Glomerular visceral epithelial cell (primary cell): ENCODE results near the gene SLC13A5.
"Not testable (repeated sequence)": the region's sequence is repeated elsewhere in the genome, so short reads cannot be mapped to it uniquely, and the experiment has no call there.

Source experiments
- DNase-seq: peaks from one replicate; pipeline ENCODE4 v3.0.0-alpha.2; 2016; ENCODE audit errors: extremely low spot score

Gene SLC13A5

DNA sequence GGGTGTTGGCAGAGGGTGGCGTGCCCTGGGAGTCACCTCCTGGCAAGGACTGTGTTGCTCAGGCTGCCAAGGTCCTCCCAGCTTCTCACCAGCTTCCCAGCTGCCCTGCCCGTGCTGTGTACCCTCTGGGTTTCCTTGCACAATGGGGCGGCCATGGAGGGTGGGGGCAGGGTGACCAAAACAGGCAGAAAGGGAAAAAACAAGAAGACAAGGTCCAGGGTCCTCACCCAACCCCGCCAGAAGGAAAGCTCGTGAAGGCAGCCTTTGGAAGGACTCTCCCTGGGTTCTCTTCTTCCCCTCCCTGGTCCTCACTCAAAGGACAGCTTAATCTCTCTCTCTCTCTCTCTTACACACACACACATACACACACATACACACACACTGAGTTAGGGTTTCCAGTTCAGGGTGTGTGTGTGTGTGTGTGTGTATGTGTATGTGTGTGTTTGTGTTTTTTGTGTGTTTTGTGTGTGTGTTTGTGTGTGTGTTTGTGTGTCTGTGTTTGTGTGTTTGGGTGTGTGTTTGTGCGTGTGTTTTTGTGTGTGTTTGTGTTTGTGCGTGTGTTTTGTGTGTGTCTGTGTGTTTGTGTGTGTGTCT lies 2.0 kb downstream of the SLC13A5 start:
- DNase-seq = no peak

DNA sequence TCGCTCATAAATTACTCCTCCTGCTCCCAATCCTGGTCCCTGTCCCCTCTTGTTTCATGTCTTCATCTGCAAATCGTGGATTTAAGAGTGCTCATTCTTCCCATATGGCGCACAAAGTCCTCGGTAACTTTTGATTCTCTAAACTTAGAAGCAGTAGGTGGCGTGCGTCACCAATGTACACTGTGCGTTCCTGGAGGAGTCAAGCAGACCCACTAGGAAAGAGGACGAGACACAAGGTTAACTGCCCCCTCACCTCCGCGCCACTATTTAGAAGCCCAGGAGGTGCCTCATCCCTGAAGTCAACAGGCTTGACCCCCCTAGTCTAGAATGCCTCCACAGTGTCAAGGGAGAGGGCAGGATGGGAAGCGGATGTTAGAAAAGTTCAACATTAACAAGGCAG lies 2.9 kb downstream of the SLC13A5 start:
- DNase-seq = no peak

DNA sequence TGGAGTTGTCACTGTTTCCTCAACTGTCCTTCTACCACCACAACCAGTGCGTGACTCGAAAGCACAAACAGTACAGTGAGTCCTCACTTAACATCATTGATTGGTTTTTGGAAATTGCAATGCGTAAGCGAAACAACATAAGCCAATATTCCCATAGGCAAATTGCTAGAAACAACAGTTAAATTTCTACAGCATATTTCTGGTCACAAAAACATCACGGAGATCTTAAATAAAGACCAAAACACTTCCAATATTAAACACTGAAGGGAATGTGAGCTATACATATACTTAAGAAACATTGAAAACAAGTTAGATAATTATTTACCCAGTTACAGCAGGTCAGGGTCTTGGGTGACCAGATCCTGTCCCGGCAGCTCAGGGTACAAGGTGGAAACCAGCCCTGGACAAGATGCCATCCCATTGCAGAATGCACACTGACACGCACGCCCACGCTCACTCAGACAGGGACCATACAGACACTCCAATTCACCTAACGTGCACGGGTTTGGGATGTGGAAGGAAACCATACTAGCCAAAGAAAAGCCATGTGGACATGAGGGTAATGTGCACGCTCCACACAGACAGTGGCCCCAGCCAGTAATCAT lies 4.7 kb downstream of the SLC13A5 start:
- no peak for DNase-seq

DNA sequence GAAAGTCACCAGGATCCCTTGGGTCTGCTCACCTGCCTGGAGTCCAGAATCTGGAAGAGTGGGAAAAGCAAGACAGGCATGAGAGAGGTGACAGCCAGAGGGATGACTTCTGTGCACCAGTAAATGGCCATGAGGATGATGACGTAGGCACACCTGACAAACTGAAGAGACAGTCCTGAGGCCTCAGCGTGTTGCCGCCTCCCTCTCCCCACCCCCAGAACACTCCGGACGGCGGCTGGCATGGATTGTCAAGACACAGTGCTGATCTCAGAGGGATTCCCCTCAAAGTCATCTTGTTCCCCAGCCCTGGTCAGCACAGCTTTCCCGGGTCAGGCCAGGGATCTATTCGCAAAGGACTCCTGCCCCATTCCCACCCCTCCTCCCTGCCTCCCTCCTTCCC lies 6.2 kb downstream of the SLC13A5 start:
- DNase-seq = no peak

DNA sequence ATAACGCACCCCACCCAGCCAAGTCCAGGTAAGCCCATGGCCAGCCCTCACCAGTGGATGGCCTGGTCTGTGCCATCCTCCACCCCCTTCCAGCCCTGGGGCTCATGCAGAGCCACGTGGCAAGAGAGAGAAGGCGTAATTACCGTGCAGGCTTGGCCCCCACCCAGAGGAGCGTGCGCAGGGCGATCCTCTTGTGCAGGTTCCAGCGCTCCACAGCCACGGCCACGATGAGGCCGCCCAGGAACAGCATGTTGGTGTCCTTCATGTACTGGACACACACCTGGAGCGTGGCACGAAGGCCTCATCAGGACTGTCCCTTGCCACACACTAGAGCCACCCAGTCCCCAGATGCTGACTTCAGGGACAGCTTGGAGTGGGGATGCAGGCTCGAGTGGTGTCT lies 6.7 kb downstream of the SLC13A5 start:
- no peak for DNase-seq

DNA sequence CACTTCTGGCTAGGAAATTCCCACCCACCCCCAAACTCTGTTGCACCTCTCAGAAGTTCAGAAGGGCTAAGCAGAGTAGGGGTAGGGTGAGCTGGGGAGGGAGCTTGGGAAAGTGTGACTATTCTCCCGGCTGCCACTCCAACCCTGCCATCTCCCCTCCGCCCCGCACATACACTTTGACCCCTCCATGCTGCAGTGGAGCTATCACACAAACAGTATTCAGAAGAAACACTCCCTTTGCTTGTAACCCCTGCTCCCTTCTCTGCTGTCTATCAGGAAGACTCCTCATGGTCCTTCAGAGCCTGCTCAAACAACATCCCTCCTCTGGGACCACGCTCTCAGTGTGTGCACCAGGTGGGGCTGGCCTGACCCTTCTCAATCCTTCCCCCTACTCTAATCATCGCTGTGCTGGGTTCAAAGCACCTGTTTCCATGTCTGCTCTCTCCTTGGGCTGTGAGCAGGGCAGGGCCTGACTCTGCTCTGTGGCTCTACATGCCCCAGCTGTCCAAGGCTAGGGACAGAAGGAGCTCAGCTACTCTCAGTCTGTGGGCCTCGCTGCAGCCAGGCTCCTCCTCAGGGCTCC lies 8.6 kb downstream of the SLC13A5 start:
- no peak for DNase-seq

DNA sequence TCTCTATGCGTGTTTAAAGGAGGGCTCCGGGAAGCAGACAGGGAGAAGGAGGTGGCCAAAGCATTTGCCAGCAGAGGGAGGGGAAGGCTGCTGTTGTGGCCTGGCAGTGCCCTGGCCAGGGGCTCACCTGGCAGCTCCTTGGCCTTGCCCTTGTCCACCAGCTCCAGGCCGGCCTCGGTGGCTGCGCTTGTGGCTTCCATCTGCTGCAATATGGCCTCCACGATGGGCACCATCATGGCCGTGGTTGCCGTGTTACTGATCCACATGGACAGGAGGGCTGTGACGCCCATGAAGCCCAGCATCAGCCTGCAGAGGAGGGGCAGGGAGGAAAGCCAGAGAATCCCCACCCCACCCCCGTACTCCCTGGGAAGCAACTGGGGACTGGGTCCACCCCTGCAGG lies 9.4 kb downstream of the SLC13A5 start:
- no peak for DNase-seq

DNA sequence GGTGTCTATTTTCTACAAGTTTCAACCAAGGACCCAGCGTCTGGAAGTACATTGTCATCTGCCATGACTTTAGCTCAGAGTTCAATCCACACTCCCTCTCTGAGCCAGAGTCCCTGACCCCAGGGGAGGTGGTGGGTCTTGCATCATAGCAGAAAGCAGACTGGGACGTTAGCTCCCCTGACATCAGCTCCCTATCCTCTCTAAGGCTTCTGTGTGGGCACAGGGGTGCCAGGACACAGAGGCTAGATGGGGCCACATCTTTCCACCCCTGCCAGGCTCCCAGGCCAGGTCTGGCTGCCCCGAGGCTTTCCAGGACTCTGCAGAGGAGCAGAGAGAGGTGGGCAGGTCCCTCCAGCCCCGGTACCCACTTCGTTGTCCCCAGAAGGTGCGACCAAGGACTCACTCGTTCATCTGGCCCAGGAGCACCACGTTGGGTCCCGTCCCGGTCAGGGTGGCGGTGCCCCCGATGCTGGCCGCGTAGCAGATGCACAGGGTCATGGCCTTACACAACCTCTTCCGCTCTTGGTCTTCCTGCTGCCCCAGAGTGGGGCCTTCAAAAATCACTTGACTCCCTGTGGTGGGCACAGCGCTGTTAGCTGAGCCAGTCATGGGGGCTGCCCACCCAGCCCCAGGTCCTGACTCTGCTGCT lies 10.5 kb downstream of the SLC13A5 start:
- DNase-seq = no peak

DNA sequence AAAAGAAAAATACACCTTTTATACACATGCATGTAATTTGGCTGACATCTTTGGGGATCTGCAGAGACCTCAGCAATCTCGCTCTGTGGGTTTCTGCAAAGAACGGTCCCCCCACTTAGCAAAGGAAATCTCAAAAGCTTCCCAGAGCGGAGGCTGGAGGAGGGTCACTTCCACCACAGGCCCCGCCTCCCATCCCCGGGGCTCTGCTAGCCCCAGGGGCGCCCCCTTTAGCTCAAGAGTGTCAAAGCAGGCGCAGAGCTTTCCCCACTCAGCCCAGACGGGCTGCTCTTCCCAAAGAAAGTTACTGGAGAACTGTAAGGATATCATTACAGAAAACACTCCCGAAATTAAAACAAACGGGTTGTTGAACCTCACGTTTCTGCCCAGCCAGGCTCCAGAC lies 11.4 kb downstream of the SLC13A5 start:
- no peak for DNase-seq

DNA sequence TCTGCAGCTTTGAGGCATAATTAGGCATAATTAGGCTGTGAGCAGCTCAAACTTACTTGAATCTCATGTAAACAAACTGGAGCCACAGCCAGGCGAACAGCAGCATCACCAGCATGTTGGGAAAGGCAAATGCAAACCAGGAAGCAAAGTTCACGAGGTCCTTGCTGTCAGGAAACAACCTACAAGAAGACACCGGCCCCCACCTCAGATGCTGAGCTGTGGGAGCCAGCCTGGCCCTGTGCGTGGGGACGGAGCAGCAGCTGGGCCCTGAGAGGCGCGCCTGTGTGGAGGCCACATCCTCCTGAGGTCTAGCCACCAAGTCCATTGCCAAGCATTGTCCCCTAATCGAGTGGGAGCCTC lies 12.2 kb downstream of the SLC13A5 start:
- no peak for DNase-seq

DNA sequence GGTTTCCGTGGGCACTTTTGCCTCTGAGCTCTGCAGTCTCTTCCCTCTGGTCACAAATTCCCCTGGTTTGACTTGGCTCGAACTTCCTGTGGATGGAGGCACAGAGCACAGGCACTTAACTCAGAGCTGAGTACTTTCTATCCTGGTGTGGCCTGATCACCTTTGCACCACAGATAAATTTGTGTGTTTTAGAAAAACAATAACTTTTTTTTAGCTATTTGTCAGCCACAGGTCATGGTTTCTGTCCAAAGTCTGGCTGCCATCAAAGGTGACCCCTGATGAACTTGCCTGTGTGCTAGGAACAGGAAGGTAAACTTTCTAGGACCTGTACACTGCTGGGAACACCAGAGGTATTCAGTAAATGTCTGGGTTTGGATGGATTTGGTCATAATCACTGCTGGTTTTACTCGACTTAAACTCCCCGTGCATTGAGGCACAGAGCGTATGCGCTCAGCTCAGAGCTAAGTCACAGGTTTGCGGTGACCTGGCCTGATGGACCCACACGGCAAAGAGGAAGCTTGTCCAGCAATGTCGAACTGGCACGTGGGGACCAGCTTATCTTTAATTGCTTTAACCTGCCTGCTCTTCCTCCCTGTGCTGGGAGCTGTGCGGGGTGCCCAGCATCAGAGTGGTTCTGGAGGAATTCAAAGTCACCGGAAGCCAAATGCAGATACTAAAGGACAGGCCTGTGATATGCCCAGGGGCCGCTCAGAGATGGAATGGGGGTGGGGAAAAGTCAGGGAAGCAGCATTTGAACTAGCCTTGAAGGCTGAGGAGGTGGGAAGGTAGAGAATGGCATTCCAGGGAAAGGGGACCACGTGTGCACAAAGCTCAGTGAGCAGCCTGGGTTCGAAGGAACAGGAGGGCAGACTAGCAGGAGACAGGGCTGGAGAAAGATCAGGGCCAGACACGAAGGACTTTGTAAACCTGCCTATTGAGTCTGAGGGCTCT lies 12.9 kb downstream of the SLC13A5 start:
- no peak for DNase-seq

DNA sequence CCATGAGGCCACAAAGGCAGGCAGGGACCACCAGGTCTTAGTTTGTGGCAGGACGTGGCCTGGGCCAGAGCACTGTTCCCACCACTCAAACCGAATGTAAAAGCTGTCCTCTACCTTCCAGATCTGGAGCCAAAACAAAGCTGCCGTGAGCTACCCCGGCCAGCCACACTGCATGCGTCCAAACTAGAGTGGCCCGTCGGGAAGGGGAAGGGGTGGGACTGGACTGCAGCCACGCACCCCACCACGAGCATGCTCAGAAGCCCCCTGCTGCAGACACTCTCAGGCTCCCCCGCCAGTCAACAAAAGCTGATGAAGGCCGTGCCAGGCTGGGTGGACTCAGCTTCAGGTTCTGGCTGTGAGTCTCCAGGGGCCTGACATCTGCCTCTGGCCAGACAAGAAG lies 15.2 kb downstream of the SLC13A5 start:
- no peak for DNase-seq

DNA sequence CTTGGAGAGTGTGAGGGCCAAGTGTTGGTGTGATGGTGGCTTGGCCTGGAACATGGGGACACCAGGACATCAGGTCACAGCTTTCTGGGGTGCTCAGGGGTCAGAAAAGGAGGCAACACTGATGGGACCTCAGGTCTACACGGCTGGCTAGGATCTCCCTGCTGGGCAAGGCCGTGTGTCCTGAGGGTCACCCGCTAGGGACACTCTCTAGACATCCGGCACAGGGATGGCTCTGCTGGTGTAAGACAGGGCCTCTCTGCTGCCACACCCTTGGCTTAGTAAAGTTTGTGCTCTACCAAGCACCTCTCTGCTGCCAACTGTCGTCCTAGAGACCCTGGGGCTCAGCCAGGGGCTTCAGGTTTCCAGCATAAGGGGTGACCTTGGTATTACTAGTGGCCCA lies 16.3 kb downstream of the SLC13A5 start:
- DNase-seq = no peak

DNA sequence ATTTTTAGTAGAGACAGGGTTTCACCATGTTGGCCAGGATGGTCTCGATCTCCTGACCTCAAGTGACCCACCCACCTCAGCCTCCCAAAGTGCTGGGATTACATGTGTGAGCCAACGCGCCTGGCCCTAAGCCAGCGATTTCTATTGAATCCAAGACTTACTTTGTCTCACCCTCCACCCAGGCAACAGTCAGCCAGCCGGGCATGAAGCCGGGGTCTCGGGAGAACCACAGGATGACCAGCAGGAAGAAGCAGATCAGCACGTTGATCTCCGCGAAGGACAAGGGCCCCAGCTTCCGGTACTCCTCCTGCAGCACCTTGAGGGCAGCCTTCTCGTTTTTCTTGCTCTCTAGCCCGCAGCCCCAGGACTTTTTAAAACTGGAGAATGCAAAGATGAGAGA lies 17.6 kb downstream of the SLC13A5 start:
- no peak for DNase-seq

DNA sequence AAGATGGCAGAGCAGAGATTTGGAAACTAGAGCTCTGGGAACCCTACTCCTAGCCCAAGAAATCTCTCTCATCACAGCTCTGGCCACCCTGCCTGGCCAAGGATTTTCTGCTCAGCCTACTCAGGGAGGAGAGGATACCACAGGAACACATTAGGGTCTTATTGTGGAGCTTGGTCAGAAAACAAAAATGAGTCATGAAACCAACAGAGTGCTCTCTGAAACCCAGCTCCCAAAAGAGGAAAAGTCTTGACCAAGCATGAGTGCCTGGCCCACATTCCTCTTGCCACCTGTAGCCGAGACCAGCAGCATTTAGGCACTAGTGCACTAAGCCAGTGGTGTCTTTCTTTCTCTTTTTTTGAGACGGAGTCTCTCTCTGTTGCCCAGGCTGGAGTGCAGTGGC lies 18.1 kb downstream of the SLC13A5 start:
- DNase-seq = no peak

DNA sequence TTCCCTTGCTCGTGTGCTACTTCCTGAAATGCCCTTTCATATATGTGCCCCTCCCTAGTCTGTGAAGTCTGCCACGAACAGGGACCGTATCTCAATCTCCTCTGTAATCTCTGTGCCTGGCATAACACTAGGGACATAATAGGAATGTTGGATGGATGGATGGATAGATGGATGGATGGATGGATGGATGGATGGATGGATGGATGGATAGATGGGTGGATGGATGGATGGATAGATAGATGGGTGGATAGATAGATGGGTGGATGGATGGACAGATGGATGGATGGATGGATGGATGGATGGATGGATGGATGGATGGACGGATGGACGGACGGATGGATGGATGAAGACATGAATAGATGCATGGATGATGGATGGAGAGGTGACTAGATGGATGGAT lies 21.2 kb downstream of the SLC13A5 start:
- DNase-seq = not testable (repeated sequence)

DNA sequence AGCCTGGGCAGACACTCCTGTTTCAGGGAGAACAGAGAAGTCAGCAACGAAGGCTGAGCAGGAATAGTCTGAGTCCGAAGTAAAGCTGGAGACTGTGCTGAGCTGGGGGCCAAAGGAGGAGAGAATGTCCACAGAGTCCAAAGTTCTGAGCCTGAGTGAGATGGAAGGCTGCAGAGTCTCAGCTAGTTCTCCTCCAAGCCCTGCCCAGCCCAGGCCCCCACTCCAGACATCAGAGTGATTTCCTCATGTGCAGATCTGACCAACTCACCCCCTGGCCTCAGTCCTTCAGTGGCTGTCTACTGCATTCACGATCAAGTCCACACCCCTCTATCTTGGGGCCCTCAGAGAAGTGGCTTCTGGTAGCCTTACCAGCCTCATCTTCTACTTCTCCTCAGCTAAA lies 21.6 kb downstream of the SLC13A5 start:
- no peak for DNase-seq

DNA sequence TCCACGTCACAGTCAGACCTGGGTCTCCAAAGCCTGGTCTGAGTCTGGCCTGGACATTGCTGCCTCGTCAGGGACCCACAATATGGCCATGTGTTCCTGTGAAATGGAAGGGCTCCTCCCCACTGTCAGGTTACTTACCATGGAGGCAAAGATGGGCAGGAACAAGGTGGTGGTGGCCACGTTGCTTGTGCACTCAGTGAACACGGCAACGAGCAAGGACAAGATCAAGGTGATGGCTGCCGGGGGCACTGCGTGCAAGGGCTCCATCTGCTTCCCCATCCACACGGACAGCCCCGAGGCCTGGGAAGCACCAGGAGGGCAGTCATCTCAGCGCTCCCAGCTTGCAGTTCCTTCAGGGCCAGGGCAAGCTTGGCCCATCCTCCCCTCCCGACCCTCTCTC lies 22.5 kb downstream of the SLC13A5 start:
- no peak for DNase-seq

DNA sequence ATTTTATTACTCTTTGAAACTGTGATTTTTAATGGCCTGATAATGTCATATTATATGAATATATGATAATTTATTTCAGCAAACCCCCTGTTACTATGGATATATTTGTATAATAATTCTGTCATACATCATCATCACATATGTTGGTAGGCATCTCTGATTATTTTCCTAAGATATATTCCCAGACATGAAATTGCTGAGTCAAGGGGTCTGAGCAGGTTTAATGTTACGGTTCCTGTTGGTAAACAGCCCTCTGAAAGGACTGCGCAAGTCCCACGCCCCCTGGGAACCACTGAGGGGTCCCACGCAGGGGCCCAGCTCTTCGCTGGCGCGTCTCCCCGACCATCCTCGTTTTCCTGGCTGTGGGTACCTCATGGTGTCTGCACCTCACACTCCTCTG lies 24.2 kb downstream of the SLC13A5 start:
- no peak for DNase-seq

DNA sequence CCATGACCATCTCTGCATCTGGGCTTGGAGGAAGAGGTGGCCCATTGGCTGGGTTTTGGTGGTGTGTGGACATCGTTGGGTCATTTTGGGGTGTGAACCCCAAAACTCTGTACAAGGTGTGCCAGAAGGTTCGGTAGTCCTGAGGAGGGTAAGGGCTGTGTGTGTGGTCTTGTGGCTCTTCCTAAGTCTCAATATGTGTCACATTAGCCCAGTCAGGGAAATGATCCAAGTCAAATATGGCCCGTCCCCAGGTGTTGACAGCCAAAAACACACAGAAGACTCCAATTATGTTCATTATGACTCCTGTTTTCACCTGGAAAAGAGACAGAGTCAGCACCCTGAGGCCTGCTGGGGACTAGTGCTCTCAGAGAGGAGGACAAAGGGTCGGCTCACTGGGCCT lies 27.1 kb downstream of the SLC13A5 start:
- no peak for DNase-seq

DNA sequence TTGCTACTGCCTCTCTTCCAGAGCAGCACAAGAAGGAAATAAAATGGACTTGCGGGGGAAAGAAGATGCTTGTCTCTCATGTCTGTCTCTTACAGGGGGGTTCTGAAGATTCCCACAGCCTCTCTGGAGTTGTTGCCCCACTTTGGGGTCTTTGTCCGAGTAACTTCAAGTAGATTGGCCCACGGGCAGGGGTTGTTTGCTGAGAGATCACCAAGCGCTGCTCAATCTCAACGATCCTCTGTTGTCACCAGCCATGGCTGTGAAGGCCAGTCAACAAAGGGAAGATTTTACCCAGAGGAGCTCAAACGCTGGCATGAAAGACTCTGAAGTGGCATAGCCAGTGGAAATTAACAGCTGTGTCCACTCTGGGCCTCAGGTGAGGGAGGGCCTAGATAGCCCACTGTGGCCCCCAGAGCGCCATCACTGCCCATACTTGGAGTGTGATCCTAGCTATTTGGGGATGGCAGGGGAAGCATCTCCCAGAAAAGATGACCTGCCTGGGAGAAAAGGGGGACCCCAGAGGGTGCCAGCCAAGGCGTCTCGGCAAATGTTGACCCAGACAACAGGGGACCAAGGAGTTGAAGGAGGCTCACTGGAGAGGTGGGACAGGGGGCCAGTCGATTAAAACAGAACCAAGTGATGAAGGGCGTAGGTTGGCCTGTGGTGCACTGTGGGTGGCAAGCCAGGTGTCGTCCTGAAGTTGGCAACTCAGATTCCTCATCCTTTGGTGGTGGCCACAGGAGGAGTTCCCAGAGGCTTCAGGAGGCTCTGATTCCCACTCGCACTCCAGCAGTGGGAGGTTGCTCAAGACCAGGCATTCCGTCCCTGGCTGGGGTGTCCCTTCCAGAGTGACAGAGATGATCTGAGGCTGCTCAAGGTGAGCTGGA lies 28.0 kb downstream of the SLC13A5 start:
- DNase-seq = no peak
